ENCODE measurements around the gene SYDE1.

The SYDE1 gene

GRCh38 chr19:15123031-15123890, 16.1 kb downstream of the SYDE1 start:
- DNase-seq, result no peak
- in situ Hi-C loops (cut with MboI; ENCODE audit: low pct_unique_long_range_greater_than_20kb, low sequenced_read_pairs), result no loop called here

DNA sequence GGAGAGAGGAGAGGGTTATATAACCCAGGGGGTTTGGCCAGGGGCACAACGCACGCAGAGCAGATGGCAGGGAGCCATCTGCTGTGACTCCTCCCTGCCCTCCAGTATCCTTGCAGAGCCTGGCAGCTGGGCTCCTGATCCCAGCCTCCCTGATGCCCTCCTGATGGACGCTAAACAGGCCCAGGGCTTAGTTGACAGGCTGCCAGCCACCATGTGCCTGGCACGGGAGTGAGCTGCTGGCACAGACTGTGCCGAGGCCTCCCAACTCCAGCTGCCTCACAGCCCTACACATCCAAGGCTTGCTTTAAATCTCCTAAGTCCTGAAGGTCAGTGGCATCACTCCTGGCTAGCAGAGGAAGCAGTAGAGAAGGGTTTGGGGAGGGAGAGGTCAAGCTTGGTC, 16.7 kb downstream of the SYDE1 start:
- in situ Hi-C loops (cut with MboI; ENCODE audit: low pct_unique_long_range_greater_than_20kb, low sequenced_read_pairs), result no loop called here

DNA sequence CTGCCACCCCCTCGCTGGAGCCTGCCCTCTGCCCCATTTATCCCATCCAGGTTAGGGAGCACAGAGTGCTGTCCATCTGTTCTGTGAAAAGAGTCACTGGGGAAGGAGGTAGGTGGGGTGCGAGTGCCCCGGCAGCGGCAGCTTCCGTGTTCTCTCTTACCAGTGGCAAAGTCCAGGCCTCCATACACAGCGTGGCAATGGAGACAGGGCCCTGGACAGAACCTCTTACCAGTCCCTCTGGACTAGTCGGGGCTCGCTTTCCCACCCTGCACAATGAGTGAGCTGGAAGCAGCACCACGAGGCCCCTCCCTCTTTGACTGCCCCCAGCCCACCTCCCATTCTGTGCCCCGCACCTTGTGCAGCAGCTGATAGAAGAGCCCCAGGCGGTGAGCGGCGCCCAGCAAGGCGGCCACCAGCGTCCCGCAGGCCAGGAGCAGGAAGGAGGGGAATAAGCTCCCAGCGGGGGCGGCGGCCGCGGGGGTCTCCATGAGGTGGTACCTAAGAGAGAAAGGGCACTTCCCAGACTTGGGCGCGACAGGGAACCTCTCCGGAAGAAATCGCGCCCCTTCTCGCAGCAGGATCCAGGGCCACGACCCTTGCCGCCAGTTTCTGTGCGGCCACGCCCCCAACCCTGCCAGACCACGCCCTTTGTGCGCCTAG, 17.5 kb downstream of the SYDE1 start:
- no peak for DNase-seq
- in situ Hi-C loops (cut with MboI; ENCODE audit: low pct_unique_long_range_greater_than_20kb, low sequenced_read_pairs), result no loop called here

More for the DNA sequence above, 16.7 kb downstream of the SYDE1 start:
- no peak for DNase-seq

DNA sequence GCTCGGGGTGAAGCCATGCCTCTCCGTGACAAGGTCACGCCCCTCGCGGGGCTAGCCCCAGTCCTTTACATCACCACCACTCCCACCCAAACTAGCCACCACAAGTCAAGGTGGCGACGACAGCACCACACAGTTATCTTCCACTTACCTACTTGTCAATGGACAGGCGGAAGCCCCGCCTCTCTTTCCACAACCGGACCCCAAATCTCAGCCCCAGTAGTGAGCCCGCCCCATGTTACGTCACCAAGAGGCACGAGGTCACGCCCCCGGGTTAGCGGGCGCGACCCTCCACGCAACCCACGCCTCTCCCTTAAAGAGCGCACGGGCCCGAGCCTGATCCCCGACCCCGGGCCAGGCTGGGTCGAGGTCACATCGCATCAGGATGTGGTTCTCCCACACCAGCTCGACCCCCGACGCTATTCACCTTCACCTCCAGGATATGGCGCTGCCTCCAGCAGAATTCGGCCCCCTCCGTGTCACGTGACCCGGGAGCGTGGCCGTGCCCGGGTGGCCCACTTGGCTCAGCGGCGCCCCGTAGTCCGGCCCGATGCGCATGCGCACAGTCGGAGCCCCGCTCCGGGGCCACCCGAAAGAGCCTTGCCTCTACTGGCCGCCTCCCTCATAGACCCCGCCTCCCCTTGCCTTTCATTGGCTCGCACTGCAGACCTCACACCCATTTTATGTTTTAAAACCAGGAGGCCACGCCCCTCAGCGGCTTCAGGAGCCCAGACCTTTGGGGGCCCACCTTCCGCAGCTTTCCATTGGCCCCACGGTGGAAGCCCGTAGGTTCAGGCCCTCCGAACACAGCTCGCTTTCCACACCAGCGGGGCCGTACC, 18.2 kb downstream of the SYDE1 start:
- in situ Hi-C loops (cut with MboI; ENCODE audit: low pct_unique_long_range_greater_than_20kb, low sequenced_read_pairs), result no loop called here
- DNase-seq, result peak; percentile 99

GRCh38 chr19:15126131-15126910, 19.1 kb downstream of the SYDE1 start:
- in situ Hi-C loops (cut with MboI; ENCODE audit: low pct_unique_long_range_greater_than_20kb, low sequenced_read_pairs), result no loop called here
- DNase-seq, result no peak

- DNase-seq, result no peak
- in situ Hi-C loops (cut with MboI; ENCODE audit: low pct_unique_long_range_greater_than_20kb, low sequenced_read_pairs), result no loop called here
Observed at GRCh38 chr19:15128162-15128770, 21.1 kb downstream of the SYDE1 start.

GRCh38 chr19:15129856-15130585, 22.8 kb downstream of the SYDE1 start:
- in situ Hi-C loops (cut with MboI; ENCODE audit: low pct_unique_long_range_greater_than_20kb, low sequenced_read_pairs), result no loop called here
- DNase-seq, result no peak

GRCh38 chr19:15136234-15136954, 29.2 kb downstream of the SYDE1 start:
- no peak for DNase-seq
- in situ Hi-C loops (cut with MboI; ENCODE audit: low pct_unique_long_range_greater_than_20kb, low sequenced_read_pairs), result no loop called here

DNA sequence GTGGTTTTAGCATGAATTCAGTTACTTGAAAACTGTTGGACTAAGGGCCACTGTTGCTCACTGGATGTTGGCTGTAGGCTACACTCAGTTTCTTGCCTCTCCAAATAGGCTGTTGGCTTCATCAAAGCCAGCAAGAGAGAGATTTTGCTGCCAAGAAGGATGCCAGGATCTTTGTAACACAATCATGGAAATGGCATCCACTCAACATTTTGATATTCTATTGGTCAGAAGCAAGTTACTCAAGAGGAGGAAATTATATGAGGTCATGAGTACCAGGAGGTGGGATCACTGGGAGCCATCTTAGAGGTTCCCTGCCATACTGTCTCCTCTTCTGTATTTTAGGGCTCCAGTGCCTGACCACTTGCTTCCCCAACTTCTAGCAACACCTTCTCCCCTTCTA, 30.6 kb downstream of the SYDE1 start:
- no peak for DNase-seq
- in situ Hi-C loops (cut with MboI; ENCODE audit: low pct_unique_long_range_greater_than_20kb, low sequenced_read_pairs), result no loop called here

- in situ Hi-C loops (cut with MboI; ENCODE audit: low pct_unique_long_range_greater_than_20kb, low sequenced_read_pairs), result no loop called here
- DNase-seq, result no peak
Observed at GRCh38 chr19:15138427-15138826, 31.2 kb downstream of the SYDE1 start.

GRCh38 chr19:15141143-15141542, 33.9 kb downstream of the SYDE1 start:
- in situ Hi-C loops (cut with MboI; ENCODE audit: low pct_unique_long_range_greater_than_20kb, low sequenced_read_pairs), result no loop called here
- DNase-seq, result no peak

DNA sequence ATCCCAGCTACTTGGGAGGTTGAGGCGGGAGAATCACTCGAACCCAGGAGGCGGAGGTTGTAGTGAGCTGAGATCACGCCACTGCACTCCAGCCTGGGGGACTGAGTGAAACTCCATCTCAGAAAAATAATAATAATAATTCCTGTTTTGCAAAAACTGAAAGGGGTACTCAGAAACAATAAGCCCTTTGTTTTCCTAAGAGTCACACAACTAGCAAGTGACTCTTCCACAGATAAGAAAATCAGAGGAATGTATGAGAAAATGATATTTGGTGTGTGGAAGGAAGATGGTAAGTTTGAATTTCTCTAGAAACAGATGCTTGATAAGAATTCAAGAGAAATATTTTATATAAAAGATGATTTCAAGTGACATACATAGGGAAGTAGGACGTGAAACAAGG, 35.1 kb downstream of the SYDE1 start:
- in situ Hi-C loops (cut with MboI; ENCODE audit: low pct_unique_long_range_greater_than_20kb, low sequenced_read_pairs), result no loop called here
- DNase-seq, result no peak

- DNase-seq, result no peak
- in situ Hi-C loops (cut with MboI; ENCODE audit: low pct_unique_long_range_greater_than_20kb, low sequenced_read_pairs), result no loop called here
Observed at GRCh38 chr19:15144046-15144646, 36.9 kb downstream of the SYDE1 start.

GRCh38 chr19:15147090-15147489, 39.9 kb downstream of the SYDE1 start:
- DNase-seq, result no peak
- in situ Hi-C loops (cut with MboI; ENCODE audit: low pct_unique_long_range_greater_than_20kb, low sequenced_read_pairs), result no loop called here

- in situ Hi-C loops (cut with MboI; ENCODE audit: low pct_unique_long_range_greater_than_20kb, low sequenced_read_pairs), result no loop called here
- DNase-seq, result no peak
Observed at GRCh38 chr19:15149737-15150136, 42.5 kb downstream of the SYDE1 start.

GRCh38 chr19:15154002-15154612, 46.9 kb downstream of the SYDE1 start:
- peak; percentile 74 for DNase-seq
- in situ Hi-C loops (cut with MboI; ENCODE audit: low pct_unique_long_range_greater_than_20kb, low sequenced_read_pairs), result no loop called here

DNA sequence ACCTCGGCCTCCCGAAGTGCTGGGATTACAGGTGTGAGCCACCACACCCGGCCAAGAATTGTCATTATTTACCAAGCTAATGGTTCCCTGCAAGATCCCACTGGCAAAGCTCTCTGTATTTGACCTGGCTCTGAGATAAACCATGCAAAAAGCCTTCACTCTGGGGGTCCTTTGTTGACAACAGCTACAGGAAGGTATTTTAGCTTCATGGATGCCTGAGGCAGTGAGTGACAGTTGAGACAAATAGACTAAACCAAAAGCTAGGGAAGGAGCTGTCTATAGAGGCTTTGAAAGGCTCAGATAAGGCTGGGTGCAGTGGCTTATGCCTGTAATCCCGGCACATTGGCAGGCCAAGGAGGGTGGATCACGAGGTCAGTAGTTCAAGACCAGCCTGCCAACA, 48.1 kb downstream of the SYDE1 start:
- in situ Hi-C loops (cut with MboI; ENCODE audit: low pct_unique_long_range_greater_than_20kb, low sequenced_read_pairs), result no loop called here
- DNase-seq, result no peak
